Right lobe of liver (tissue), 6 donors: ENCODE measurements around the gene SNAP47. TPM values are rescaled to one million over a fixed set of nuclear protein-coding genes. Genes with fewer than 3 reads are reported as not detected.

Experiments
- ATAC-seq, 4 donors: fragments of 200-7000 bp; cut with Tn5 transposase; one replicate each; pipeline ENCODE4 v1.9.1; 2020; ENCODE audit warnings: mild to moderate bottlenecking in 4 of 4, moderate library complexity in 4 of 4
- DNase-seq, 3 donors: peaks; one replicate each; pipeline ENCODE4 v3.0.0-alpha.2; 2020
- H3K27ac ChIP-seq, 3 donors: fragments of 200-600 bp; one replicate each; pipeline ENCODE4 v1.8.0; 2022
- H3K27me3 ChIP-seq, 2 donors: fragments of 200-600 bp; one replicate each; pipeline ENCODE4 v1.8.0; 2022
- H3K36me3 ChIP-seq, 4 donors: fragments of 200-600 bp; sonication (generic) in 1 of 4; one replicate each; pipeline versions ENCODE4 v1.5.1 to v1.8.0; 2017 to 2022; ENCODE audit warnings: control low read depth in 1 of 4
- H3K4me1 ChIP-seq, 4 donors: fragments of 200-600 bp; sonication (generic) in 1 of 4; one replicate each; pipeline versions ENCODE4 v1.5.1 to v1.8.0; 2017 to 2022; ENCODE audit warnings: control low read depth in 1 of 4
- H3K4me3 ChIP-seq, 3 donors: fragments of 200-600 bp; one replicate each; pipeline ENCODE4 v1.8.0; 2022
- H3K9me3 ChIP-seq, 4 donors: fragments of 200-600 bp; sonication (generic) in 1 of 4; one replicate each; pipeline versions ENCODE4 v1.5.1 to v1.8.0; 2017 to 2022; ENCODE audit warnings: control low read depth in 1 of 4
- POLR2A ChIP-seq: fragments of 450-650 bp; IDR thresholded peaks from one replicate; pipeline ENCODE4 v1.6.1; 2017; ENCODE audit warnings: antibody characterized with exemption, mild to moderate bottlenecking
- WGBS: methylation state at CpG from one replicate; pipeline ENCODE4 v1.1.6; 2018; ENCODE audit warnings: low coverage, low lambda C conversion rate; ENCODE audit not compliant: insufficient coverage; ENCODE audit errors: missing lambda C conversion rate; 5-methylcytosine and 5-hydroxymethylcytosine counted together
- intact Hi-C, 2 donors: fragments of 100-400 bp; cut with DNase I; formaldehyde crosslinking; loops; one replicate each; pipeline versions ENCODE4 v1.11.2 to v1.14.1; 2022
- total RNA-seq, 6 experiments: library from RNA; depleted of rRNA in 2 of 6; stranded (reverse); fragments of >200 nt in 2 of 6; fragmentation: NEBNext Ultra II Directional in 3 of 6; extraction: Animal tissue kit (Norgen Biotek cat#: 25700) in 3 of 6; gene quantifications; one replicate each; pipeline versions ENCODE4 v1.1.0 to v1.2.4, GENCODE V29; 2016 to 2023
- TF ChIP-seq, protein P1 (sequence below), 4 donors: fragments of 200-600 bp in 3 of 4; fragments of 450-650 bp in 1 of 4; IDR thresholded peaks; one replicate each; pipeline versions ENCODE4 v1.5.1 to v1.8.0; 2016 to 2022; ENCODE audit warnings: antibody characterized with exemption in 4 of 4, mild to moderate bottlenecking in 2 of 4
- donor health status: DM: no; HTN: yes; CAD: no.
- donor health status: DM: no; HTN: no; CAD: no.
- donor health status: DM: no; HTN: no; CAD: no.
- donor health status: DM: no; HTN: yes; CAD: no.
- donor health status: DM: no; HTN: yes; CAD: no.

SNAP47 gene
- total RNA-seq, 6 experiments from 2014 or later: 15.2 to 32.5 (median 24.8) TPM

DNA sequence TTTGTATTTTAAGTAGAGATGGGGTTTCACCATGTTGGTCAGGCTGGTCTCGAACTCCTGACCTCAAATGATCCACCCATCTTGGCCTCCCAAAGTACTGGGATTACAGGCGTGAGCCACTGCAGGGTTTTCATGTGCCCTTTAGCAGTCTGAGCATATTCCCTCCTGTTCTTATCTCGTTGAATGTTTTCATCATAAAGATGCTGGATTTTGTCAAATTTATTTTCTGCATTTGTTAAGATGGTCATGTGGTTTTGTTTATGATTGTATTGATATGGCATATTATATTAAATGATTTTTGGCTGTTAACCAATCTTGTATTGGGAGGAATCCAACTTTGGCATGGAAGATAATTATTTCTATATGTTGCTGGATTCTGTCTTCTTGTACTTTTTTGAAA is 8.9 kb upstream of the SNAP47 start:
- Histone ChIP-seq H3K27me3 (no peaks in the 10 kb centered on the region), H3K27ac (no peak overlapping the region), H3K4me3 (no peak overlapping the region), H3K4me1 (peaks cover 0 to 25% (median 12%) of the 10 kb centered on the region in 4 donors), H3K36me3 (no peaks in the 10 kb centered on the region), H3K9me3 (peaks cover 0 to 4% (median 0%) of the 10 kb centered on the region in 4 donors)
- DNase-seq (no peak), ATAC-seq (no peak)
- TF ChIP-seq, protein P1, sequence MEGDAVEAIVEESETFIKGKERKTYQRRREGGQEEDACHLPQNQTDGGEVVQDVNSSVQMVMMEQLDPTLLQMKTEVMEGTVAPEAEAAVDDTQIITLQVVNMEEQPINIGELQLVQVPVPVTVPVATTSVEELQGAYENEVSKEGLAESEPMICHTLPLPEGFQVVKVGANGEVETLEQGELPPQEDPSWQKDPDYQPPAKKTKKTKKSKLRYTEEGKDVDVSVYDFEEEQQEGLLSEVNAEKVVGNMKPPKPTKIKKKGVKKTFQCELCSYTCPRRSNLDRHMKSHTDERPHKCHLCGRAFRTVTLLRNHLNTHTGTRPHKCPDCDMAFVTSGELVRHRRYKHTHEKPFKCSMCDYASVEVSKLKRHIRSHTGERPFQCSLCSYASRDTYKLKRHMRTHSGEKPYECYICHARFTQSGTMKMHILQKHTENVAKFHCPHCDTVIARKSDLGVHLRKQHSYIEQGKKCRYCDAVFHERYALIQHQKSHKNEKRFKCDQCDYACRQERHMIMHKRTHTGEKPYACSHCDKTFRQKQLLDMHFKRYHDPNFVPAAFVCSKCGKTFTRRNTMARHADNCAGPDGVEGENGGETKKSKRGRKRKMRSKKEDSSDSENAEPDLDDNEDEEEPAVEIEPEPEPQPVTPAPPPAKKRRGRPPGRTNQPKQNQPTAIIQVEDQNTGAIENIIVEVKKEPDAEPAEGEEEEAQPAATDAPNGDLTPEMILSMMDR (IDR thresholded peaks at IDR 0.05): no peak
- no peak for TF ChIP-seq POLR2A
- intact Hi-C loops: no loop called here
- 50% methylated on average over 2 of the region's 3 CpGs for WGBS

GRCh38 chr1:227726924-227727599 is 8.2 kb upstream of the SNAP47 start:
- WGBS: 90% methylated on average over 6 of the region's 6 CpGs
- TF ChIP-seq POLR2A: no peak
- TF ChIP-seq, protein P1 (IDR thresholded peaks at IDR 0.05): no peak
- Histone ChIP-seq H3K4me1 (peaks cover 0 to 31% (median 15%) of the 10 kb centered on the region in 4 donors), H3K27ac (no peak overlapping the region), H3K36me3 (peaks cover 0 to under 1% (median under 1%) of the 10 kb centered on the region in 4 donors), H3K4me3 (no peak overlapping the region), H3K27me3 (no peaks in the 10 kb centered on the region), H3K9me3 (no peaks in the 10 kb centered on the region)
- intact Hi-C loops: no loop called here
- DNase-seq (no peak), ATAC-seq (no peak)

DNA sequence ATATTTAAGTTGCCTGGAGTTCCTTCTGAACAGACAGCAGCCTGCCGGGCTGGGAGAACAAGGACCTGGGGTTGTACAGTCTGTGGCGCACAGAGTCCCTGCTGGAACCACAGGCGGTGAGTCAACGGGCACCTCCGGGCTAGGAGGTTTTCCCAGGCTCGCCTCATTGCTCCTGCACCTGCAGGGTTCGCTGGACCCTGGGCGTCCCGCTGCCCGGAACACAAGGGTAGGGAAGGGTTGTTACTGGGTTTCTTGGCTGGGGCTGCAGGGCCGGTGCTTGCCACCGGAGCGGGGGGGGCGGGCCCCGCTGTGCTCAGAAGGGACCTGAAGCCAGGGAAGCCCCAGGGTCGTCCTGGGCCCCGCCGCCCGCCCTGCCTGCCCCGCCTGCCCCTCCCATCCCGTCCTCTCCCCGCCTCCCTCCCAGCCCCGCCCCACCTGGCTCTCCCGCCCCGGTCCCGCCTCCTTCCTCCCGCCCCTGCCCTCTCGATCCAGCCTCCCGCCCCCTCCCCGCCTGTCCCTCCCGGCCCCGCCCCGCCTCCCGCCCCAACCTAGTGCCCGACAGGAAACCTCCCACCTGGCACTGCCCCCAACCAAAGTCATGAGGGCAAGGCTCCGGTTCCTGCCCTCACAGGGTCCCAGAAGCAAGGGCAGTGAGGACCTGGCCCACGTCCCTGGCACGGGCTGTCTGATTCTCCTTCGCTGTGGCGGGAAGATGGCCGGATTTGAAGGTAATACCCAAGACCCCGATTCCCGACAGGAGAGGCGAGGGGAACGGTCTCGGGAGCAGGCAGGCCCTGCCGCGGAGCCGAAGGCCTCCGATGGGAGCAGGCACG is 7.0 kb upstream of the SNAP47 start:
- WGBS: 2% methylated on average over 10 of the region's 51 CpGs

GRCh38 chr1:227728892-227729143 is 6.4 kb upstream of the SNAP47 start:
- Histone ChIP-seq H3K4me3 (peak overlapping the region; percentile 56 to 76 (median 58)), H3K27ac (peak overlapping the region in 2 of 3 donors; percentile 33 to 58), H3K27me3 (no peaks in the 10 kb centered on the region), H3K36me3 (peaks cover 0 to 13% (median 3%) of the 10 kb centered on the region in 4 donors), H3K4me1 (peaks cover 0 to 33% (median 16%) of the 10 kb centered on the region in 4 donors), H3K9me3 (no peaks in the 10 kb centered on the region)
- WGBS: 0% methylated on average over 1 of the region's 11 CpGs
- intact Hi-C loops: no loop called here
- TF ChIP-seq, protein P1 (IDR thresholded peaks at IDR 0.05): no peak
- no peak for TF ChIP-seq POLR2A
- DNase-seq: peak in 1 of 3 donors; percentile 34
- peak in 1 of 4 donors; percentile 1 for ATAC-seq

More for the DNA sequence above, 7.0 kb upstream of the SNAP47 start:
- intact Hi-C loops: no loop called here
- Histone ChIP-seq H3K36me3 (peaks cover 0 to 13% (median 3%) of the 10 kb centered on the region in 4 donors), H3K4me1 (peaks cover 0 to 31% (median 16%) of the 10 kb centered on the region in 4 donors), H3K9me3 (no peaks in the 10 kb centered on the region), H3K4me3 (peak overlapping the region; percentile 56 to 76 (median 58)), H3K27me3 (no peaks in the 10 kb centered on the region), H3K27ac (peak overlapping the region in 2 of 3 donors; percentile 33 to 58)
- DNase-seq: peak; percentile 93 to 96 (median 93)
- peak; percentile 71 to 81 (median 78) for ATAC-seq
- no peak for TF ChIP-seq POLR2A
- TF ChIP-seq, protein P1 (IDR thresholded peaks at IDR 0.05): peak in 2 of 4 donors; percentile 3 to 8
